Glutamatergic neuron (in vitro differentiated cells): ENCODE results near the gene EXOC4. TPM values are rescaled to one million over a fixed set of nuclear protein-coding genes. Genes with fewer than 3 reads are reported as not detected.

ENCODE experiments used
- DNase-seq: peaks from one replicate; pipeline ENCODE4 v3.0.0; 2022
- H3K27ac Mint-ChIP-seq: one replicate; pipeline ENCODE4 v1.8.0; 2020; ENCODE audit warnings: mild to moderate bottlenecking, mixed read lengths, inconsistent platforms; ENCODE audit not compliant: unreplicated experiment
- H3K27me3 Mint-ChIP-seq: one replicate; pipeline ENCODE4 v1.8.0; 2020; ENCODE audit warnings: mild to moderate bottlenecking, moderate library complexity, mixed read lengths, inconsistent platforms; ENCODE audit not compliant: unreplicated experiment
- H3K36me3 Mint-ChIP-seq: one replicate; pipeline ENCODE4 v1.8.0; 2020; ENCODE audit warnings: mild to moderate bottlenecking, mixed read lengths, inconsistent platforms; ENCODE audit not compliant: unreplicated experiment
- H3K4me1 Mint-ChIP-seq: one replicate; pipeline ENCODE4 v1.8.0; 2020; ENCODE audit warnings: mild to moderate bottlenecking, low read depth, mixed read lengths, inconsistent platforms; ENCODE audit not compliant: unreplicated experiment
- H3K4me3 Mint-ChIP-seq: one replicate; pipeline ENCODE4 v1.8.0; 2020; ENCODE audit warnings: mild to moderate bottlenecking, mixed read lengths, inconsistent platforms; ENCODE audit not compliant: unreplicated experiment
- H3K9me3 Mint-ChIP-seq: one replicate; pipeline ENCODE4 v1.8.0; 2020; ENCODE audit warnings: mild to moderate bottlenecking, moderate library complexity, mixed read lengths, inconsistent platforms; ENCODE audit not compliant: unreplicated experiment
- CTCF ChIP-seq: fragments of 200-600 bp; sonication (generic); IDR thresholded peaks from one replicate; pipeline ENCODE4 v1.5.0; 2021; ENCODE audit not compliant: partially characterized antibody, unreplicated experiment
- total RNA-seq: library from RNA; stranded (reverse); fragmentation: NEBNext Ultra II Directional; extraction: Animal tissue kit (Norgen Biotek cat#: 25700); gene quantifications from one replicate; pipeline ENCODE4 v1.2.1, GENCODE V29; 2021; ENCODE audit not compliant: unreplicated experiment

EXOC4 gene
- total RNA-seq, 1 donor from 2014 or later = 73.8 TPM

DNA sequence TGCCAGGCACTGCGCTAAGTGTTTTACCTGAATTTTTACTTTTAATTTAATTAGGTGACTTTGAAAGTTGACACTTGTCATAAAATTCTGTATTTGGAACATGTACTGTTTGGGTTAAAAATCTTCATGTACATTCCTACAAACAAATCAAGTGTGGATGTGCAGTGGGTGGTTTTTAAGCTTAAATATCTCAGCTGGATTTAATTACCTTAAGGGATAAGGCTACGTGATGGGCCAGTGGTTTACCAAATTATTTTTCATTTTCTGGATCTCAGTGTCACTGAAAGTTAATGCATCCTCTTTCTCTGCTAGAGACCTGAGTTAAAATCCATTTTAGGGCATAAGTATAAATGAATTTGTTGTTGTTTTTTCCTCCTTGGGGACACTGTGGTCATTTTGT is 51.1 kb downstream of the EXOC4 start:
- H3K27me3 Mint-ChIP-seq = peaks cover 2% of the 10 kb centered on the region
- no peak overlapping the region for H3K4me3 Mint-ChIP-seq
- DNase-seq = no peak
- H3K27ac Mint-ChIP-seq = no peak overlapping the region
- peaks cover 5% of the 10 kb centered on the region for H3K9me3 Mint-ChIP-seq
- H3K36me3 Mint-ChIP-seq = no peaks in the 10 kb centered on the region
- peaks cover 38% of the 10 kb centered on the region for H3K4me1 Mint-ChIP-seq
- TF ChIP-seq CTCF = no peak

- Mint-ChIP-seq H3K4me3 (no peak overlapping the region), H3K4me1 (peaks cover 8% of the 10 kb centered on the region), H3K36me3 (no peaks in the 10 kb centered on the region), H3K27me3 (no peaks in the 10 kb centered on the region), H3K9me3 (no peaks in the 10 kb centered on the region), H3K27ac (no peak overlapping the region)
- TF ChIP-seq CTCF = no peak
- no peak for DNase-seq
Observed at GRCh38 chr7:133309333-133309732, 56.5 kb downstream of the EXOC4 start.

- Mint-ChIP-seq H3K27ac (no peak overlapping the region), H3K36me3 (no peaks in the 10 kb centered on the region), H3K27me3 (no peaks in the 10 kb centered on the region), H3K4me3 (no peak overlapping the region), H3K9me3 (no peaks in the 10 kb centered on the region), H3K4me1 (no peaks in the 10 kb centered on the region)
- no peak for TF ChIP-seq CTCF
- DNase-seq = no peak
Observed at GRCh38 chr7:133310232-133310862, 57.5 kb downstream of the EXOC4 start.

GRCh38 chr7:133313575-133313974 is 60.7 kb downstream of the EXOC4 start:
- no peaks in the 10 kb centered on the region for H3K9me3 Mint-ChIP-seq
- H3K27me3 Mint-ChIP-seq = no peaks in the 10 kb centered on the region
- no peak overlapping the region for H3K27ac Mint-ChIP-seq
- H3K4me1 Mint-ChIP-seq = no peaks in the 10 kb centered on the region
- H3K4me3 Mint-ChIP-seq = no peak overlapping the region
- DNase-seq = no peak
- TF ChIP-seq CTCF = no peak
- no peaks in the 10 kb centered on the region for H3K36me3 Mint-ChIP-seq

- no peaks in the 10 kb centered on the region for H3K4me1 Mint-ChIP-seq
- no peaks in the 10 kb centered on the region for H3K36me3 Mint-ChIP-seq
- H3K27me3 Mint-ChIP-seq = no peaks in the 10 kb centered on the region
- no peak for TF ChIP-seq CTCF
- H3K4me3 Mint-ChIP-seq = no peak overlapping the region
- H3K9me3 Mint-ChIP-seq = no peaks in the 10 kb centered on the region
- no peak for DNase-seq
- no peak overlapping the region for H3K27ac Mint-ChIP-seq
Observed at GRCh38 chr7:133314084-133314483, 61.2 kb downstream of the EXOC4 start.
